ENCODE measurements around the gene IRF7. TPM values are rescaled to one million over a fixed set of nuclear protein-coding genes. Genes with fewer than 3 reads are reported as not detected.

Gene IRF7
- total and polyA plus RNA-seq, 12 donors = 0.81 to 87.6 (median 11.2) TPM

DNA sequence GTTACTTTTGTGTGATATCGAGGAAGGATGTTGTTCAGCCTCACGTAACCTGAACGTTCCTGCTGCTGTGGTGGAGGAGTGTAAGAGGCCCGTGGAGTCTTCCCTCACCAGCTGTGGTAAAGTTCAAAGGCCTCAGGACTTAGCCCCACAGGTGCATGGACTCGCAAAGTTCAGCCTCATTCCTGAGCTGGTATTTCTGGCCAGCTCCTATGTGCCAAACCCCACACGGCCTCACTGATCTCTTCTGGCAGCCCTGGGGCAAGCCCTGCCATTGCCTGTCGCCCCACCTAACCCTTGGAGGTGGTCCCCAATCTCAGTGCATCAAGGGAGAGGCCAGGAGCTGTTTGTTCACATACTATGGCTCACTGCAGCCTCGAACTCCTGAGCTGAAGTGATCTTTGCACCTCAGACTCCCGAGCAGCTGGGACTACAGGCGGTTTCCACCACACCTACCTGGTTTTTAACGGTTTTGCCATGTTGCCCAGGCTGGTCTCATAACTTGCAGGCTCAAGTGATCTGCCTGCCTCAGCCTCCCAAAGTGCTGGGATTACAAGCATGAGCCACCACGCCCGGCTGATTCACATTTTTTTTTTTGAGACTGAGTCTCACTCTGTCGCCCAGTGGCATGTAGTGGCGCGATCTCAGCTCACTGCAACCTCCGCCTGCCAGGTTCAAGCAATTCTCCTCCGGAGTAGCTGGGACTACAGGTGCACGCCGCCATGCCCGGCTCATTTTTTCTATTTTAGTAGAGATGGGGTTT is 37.3 kb downstream of the IRF7 start:
- intact Hi-C loops (cut with DNase I) = no loop called here
- TF ChIP-seq, protein P1, sequence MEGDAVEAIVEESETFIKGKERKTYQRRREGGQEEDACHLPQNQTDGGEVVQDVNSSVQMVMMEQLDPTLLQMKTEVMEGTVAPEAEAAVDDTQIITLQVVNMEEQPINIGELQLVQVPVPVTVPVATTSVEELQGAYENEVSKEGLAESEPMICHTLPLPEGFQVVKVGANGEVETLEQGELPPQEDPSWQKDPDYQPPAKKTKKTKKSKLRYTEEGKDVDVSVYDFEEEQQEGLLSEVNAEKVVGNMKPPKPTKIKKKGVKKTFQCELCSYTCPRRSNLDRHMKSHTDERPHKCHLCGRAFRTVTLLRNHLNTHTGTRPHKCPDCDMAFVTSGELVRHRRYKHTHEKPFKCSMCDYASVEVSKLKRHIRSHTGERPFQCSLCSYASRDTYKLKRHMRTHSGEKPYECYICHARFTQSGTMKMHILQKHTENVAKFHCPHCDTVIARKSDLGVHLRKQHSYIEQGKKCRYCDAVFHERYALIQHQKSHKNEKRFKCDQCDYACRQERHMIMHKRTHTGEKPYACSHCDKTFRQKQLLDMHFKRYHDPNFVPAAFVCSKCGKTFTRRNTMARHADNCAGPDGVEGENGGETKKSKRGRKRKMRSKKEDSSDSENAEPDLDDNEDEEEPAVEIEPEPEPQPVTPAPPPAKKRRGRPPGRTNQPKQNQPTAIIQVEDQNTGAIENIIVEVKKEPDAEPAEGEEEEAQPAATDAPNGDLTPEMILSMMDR (IDR thresholded peaks at IDR 0.05) = no peak
- TF ChIP-seq POLR2A (IDR thresholded peaks at IDR 0.05) = no peak
- H3K4me3 ChIP-seq = no peak overlapping the region
- H3K36me3 ChIP-seq (replicated peaks in 1 of 2) = peaks cover 0 to 18% of the 10 kb centered on the region in 2 donors
- 66 to 76% (median 70%) methylated on average over 17 to 21 of the region's 21 CpGs for WGBS, 4 donors
- no peaks in the 10 kb centered on the region for H3K27me3 ChIP-seq
- peaks cover 39 to 51% of the 10 kb centered on the region in 2 donors for H3K4me1 ChIP-seq (replicated peaks in 1 of 2)
- H3K27ac ChIP-seq = peak overlapping the region in 3 of 5 donors; percentile 17 to 100 (median 91)
- H3K9me3 ChIP-seq (replicated peaks in 1 of 3) = no peaks in the 10 kb centered on the region
- no peak for DNase-seq

DNA sequence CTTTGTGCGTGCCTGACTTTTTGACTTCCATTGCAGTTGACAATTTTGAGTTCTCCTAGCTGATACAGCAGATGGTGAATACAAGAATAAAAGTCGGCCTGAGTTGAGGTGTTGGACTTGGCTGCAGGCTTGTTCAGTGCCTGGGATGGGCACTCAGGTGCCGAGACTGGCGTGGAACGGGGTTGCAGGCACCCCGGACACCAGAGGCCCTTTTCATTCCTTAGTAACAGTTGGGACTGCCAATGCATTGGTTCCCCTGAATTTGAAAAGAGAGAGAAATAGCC is 38.2 kb downstream of the IRF7 start:
- H3K27me3 ChIP-seq = no peaks in the 10 kb centered on the region
- TF ChIP-seq, protein P1 (IDR thresholded peaks at IDR 0.05) = no peak
- no peak for TF ChIP-seq POLR2A (IDR thresholded peaks at IDR 0.05)
- H3K4me1 ChIP-seq (replicated peaks in 1 of 2) = peaks cover 39 to 51% of the 10 kb centered on the region in 2 donors
- no peak for DNase-seq
- H3K9me3 ChIP-seq (replicated peaks in 1 of 3) = no peaks in the 10 kb centered on the region
- 25 to 49% (median 33%) methylated on average over 2 to 6 of the region's 6 CpGs for WGBS, 4 donors
- H3K36me3 ChIP-seq (replicated peaks in 1 of 2) = peaks cover 0 to 10% of the 10 kb centered on the region in 2 donors
- H3K27ac ChIP-seq = peak overlapping the region in 4 of 5 donors; percentile 37 to 100 (median 80)
- H3K4me3 ChIP-seq = peak overlapping the region in 2 of 4 donors; percentile 84 to 97
- intact Hi-C loops (cut with DNase I) = no loop called here

DNA sequence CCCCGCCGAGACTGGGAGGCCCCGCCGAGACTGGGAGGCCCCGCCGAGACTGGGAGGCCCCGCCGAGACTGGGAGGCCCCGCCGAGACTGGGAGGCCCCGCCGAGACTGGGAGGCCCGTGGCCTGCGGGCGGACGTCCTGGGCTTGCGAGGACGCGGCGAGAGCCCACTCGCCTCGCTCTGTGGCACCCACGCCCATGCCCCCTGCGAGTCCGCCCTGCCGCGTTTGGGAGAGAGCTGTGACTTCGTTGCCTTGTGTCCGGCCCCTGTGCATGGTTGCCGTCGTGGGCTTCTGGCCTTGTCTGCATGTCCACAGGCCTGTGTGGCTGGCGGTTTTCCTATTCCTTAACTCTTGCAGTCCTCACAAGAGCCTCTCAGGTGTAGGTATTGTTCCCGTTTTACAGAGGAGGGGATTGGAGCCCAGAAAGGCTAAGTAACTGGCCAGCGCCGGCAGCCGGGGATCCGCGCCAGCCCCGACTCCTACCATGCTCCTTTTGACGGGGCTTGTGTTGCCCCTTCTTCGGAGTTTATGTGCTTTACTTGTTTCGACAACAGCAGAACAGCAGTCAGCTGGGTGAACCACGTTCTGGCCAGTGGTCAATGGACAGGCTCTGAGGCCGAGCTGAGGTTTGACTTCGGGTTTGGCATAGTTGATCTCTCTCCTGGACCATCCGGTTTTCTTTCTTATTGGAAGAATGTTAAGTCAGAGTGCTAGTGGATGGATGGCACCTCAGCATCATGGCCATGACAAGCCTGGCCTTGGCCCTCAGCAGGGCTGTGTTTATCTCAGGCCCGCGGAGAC is 38.7 kb downstream of the IRF7 start:
- peaks cover 39 to 51% of the 10 kb centered on the region in 2 donors for H3K4me1 ChIP-seq (replicated peaks in 1 of 2)
- peak in 1 of 7 donors; percentile 55 for DNase-seq
- WGBS, 4 donors = 2 to 6% (median 3%) methylated on average over 23 to 41 of the region's 48 CpGs
- H3K36me3 ChIP-seq (replicated peaks in 1 of 2) = peaks cover 0 to 5% of the 10 kb centered on the region in 2 donors
- H3K27ac ChIP-seq = peak overlapping the region; percentile 37 to 100 (median 70)
- intact Hi-C loops (cut with DNase I) = no loop called here
- no peak for TF ChIP-seq POLR2A (IDR thresholded peaks at IDR 0.05)
- TF ChIP-seq, protein P1 (IDR thresholded peaks at IDR 0.05) = no peak
- peak overlapping the region; percentile 35 to 97 (median 66) for H3K4me3 ChIP-seq
- H3K27me3 ChIP-seq = no peaks in the 10 kb centered on the region
- H3K9me3 ChIP-seq (replicated peaks in 1 of 3) = no peaks in the 10 kb centered on the region

DNA sequence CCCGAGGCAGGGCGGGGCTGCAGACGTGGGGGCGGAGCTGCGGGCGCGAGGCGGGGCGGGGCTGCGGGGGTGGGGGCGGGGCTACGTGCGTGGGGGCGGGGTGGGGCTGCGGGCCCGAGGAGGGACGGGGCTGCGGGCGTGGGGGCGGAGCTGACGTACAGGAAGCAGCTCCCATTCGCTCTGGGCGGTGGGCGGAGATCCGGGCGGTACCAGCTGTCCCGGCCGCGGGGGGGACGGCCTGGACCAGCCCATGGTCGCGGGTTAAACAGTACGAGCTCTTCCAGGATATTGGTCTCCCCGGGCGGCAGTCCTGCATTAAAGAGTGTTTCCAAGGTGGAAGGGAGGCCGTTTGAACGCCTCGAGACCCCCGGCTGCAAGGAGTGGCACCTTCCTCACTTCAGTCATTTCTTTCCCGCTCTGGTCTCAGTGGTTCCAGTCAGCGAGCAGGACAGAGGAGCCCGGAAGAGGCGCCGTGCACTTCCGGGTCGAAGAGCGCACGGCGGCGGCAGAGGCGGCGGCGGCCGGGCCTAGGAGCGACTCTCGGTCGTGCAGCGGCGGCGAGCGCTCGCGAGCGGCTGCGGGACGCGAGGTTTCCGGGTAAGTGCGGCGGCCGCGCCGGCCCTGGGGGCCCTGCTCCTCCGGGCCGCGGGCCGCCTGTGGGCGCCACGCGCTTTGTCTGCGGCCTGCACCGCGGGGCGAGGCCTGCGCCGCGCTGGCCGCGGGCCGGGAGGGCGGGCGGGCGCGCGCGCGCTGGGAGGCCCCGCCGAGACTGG is 39.6 kb downstream of the IRF7 start, which contains the start of gene PHRF1:
PHRF1 (plus strand) TSS at position 475 of the 773 bp plus-strand sequence. CDS start 5,043 bp downstream, outside the sequence.
- intact Hi-C loops (cut with DNase I) = no loop called here
- 0 to 1% (median 0%) methylated on average over 2 to 95 of the region's 99 CpGs for WGBS, 4 donors

More for the DNA sequence above, 39.6 kb downstream of the IRF7 start, which contains the start of gene PHRF1:
- no peaks in the 10 kb centered on the region for H3K9me3 ChIP-seq (replicated peaks in 1 of 3)
- peak within 1 kb of the TSS; percentile 49 to 97 (median 78) for H3K4me3 ChIP-seq
- DNase-seq = peak; percentile 96 to 98 (median 98)
- no peaks in the 10 kb centered on the region for H3K27me3 ChIP-seq
- H3K4me1 ChIP-seq (replicated peaks in 1 of 2) = peaks cover 39 to 47% of the 10 kb centered on the region in 2 donors
- H3K27ac ChIP-seq = peak within 1 kb of the TSS; percentile 76 to 100 (median 92)
- TF ChIP-seq, protein P1 (IDR thresholded peaks at IDR 0.05) = peak in 1 of 6 experiments; percentile 13
- peak; percentile 73 to 84 for TF ChIP-seq POLR2A (IDR thresholded peaks at IDR 0.05)
- no peaks in the 10 kb centered on the region for H3K36me3 ChIP-seq (replicated peaks in 1 of 2)

Measured in adrenal gland (tissue), 12 donors.